Mononuclear cell (primary cell): ENCODE results near the gene SI. TPM values are rescaled to one million over a fixed set of nuclear protein-coding genes. Genes with fewer than 3 reads are reported as not detected.
"Not testable (repeated sequence)": the region's sequence is repeated elsewhere in the genome, so short reads cannot be mapped to it uniquely, and the experiment has no call there.

Experiments
- H3K27me3 ChIP-seq: 2 replicates; pipeline ENCODE4 v1.6.0; 2011; ENCODE audit warnings: low read length, control low read depth; ENCODE audit not compliant: insufficient read depth
- H3K4me1 ChIP-seq: 2 replicates; pipeline ENCODE4 v1.5.1; 2011; ENCODE audit warnings: mild to moderate bottlenecking, low read length, control low read depth; ENCODE audit not compliant: insufficient read depth
- H3K4me3 ChIP-seq: 2 replicates; pipeline ENCODE4 v1.5.1; 2011; ENCODE audit warnings: mild to moderate bottlenecking, low read length, moderate library complexity
- H3K9me3 ChIP-seq: 2 replicates; pipeline ENCODE4 v1.5.1; 2011; ENCODE audit warnings: low read depth, mild to moderate bottlenecking, control low read depth, low read length
- total RNA-seq: library from RNA; depleted of rRNA; stranded (reverse); fragments of >200 nt; gene quantifications from one replicate; pipeline ENCODE4 v1.2.3, GENCODE V29; 2012

The SI gene
- total RNA-seq: not detected

DNA sequence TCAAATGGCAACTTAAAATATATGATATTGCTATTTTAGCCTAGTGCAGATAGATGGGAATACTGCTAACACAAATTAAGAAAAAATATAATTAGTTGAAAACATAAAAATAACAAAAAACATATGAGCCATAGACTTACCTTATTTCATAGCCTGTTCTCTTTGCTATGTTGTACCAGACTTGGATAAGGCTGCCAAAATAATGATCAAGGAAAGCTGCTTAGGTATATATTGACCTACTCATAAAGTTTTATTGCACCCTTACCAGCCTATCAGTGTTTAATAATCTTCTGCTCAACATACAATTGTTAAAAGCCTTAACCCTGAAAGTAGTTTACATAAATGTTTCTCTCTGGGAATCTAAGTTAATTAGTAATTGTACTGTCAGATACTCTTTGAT lies at the start of gene SI:
Gene SI (minus strand): TSS at position 204 of the 400 bp plus-strand sequence. CDS start 2,484 bp downstream, outside the sequence.
- H3K4me1 ChIP-seq: no peaks in the 10 kb centered on the region
- H3K27me3 ChIP-seq: no peaks in the 10 kb centered on the region
- no peak within 1 kb of the TSS for H3K4me3 ChIP-seq
- no peaks in the 10 kb centered on the region for H3K9me3 ChIP-seq

- Histone ChIP-seq H3K27me3 (no peaks in the 10 kb centered on the region), H3K4me3 (no peak overlapping the region), H3K9me3 (peaks cover 6% of the 10 kb centered on the region), H3K4me1 (no peaks in the 10 kb centered on the region)
Observed at GRCh38 chr3:165125836-165126235, 47.5 kb upstream of the SI start.

DNA sequence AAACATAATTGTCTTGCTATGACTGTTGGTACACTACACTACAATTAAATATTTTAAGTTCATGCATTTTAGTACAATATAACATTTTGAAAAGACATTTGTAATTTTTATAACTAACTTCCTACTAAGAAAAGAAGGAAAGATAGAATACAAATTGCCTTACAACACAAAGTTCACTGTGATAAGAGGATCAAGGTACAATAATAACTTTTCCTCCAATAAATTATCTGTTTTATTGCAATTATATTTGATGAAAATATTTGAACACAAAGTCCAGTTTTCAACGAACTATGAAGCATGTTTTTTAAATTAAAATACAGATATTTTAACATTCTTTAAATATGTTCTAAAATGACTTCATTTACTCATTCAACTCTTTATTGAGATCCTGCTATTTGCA lies 33.1 kb upstream of the SI start:
- Histone ChIP-seq H3K4me3 (no peak overlapping the region), H3K27me3 (no peaks in the 10 kb centered on the region), H3K4me1 (no peaks in the 10 kb centered on the region), H3K9me3 (peaks cover 5% of the 10 kb centered on the region)

GRCh38 chr3:165103616-165104015 lies 25.3 kb upstream of the SI start:
- H3K27me3 ChIP-seq: no peaks in the 10 kb centered on the region
- no peaks in the 10 kb centered on the region for H3K4me1 ChIP-seq
- H3K4me3 ChIP-seq: no peak overlapping the region
- H3K9me3 ChIP-seq: no peaks in the 10 kb centered on the region

GRCh38 chr3:165082650-165083049 lies 4.4 kb upstream of the SI start:
- no peaks in the 10 kb centered on the region for H3K4me1 ChIP-seq
- H3K9me3 ChIP-seq: no peaks in the 10 kb centered on the region
- no peak overlapping the region for H3K4me3 ChIP-seq
- H3K27me3 ChIP-seq: no peaks in the 10 kb centered on the region

DNA sequence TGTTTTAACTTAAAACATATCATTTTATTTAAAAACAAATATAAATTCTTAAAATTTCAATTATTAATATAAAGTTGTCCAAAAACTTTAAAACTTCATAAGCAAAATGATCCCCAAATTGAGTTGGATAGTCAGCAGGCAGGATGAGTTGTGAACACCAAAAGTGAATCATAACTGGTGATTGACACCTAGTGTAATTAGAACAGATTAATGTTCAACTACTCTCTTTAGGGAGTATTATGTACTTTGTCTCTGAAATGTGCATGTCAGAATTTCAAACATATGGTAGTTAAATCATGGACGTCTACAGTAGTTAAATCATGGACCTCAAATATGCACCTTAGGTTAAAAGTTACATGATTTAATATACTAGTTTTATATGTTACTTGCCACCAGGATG lies 2.9 kb upstream of the SI start:
- H3K4me1 ChIP-seq: no peaks in the 10 kb centered on the region
- H3K4me3 ChIP-seq: no peak overlapping the region
- H3K9me3 ChIP-seq: no peaks in the 10 kb centered on the region
- H3K27me3 ChIP-seq: no peaks in the 10 kb centered on the region

DNA sequence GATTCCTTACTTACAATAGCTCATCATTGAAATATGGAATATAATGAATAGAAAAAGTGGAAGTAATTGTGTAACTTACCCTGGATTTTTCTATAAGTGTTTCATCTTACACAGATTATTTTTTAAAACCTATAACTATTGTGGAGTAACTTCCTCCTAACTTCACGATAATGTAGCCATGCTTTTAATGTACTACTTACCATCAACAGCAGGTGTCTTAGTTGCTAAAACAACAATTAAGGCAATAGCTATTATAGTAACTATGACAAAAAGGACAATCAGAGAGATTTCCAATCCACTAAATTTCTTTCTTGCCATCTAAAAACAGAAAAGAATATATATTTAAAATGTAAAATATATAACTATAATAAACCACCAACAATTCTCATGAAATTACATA lies 2.6 kb downstream of the SI start:
- Histone ChIP-seq H3K4me1 (no peaks in the 10 kb centered on the region), H3K27me3 (no peaks in the 10 kb centered on the region), H3K9me3 (no peaks in the 10 kb centered on the region), H3K4me3 (no peak overlapping the region)

GRCh38 chr3:165070682-165071081 lies 7.6 kb downstream of the SI start:
- Histone ChIP-seq H3K4me1 (no peaks in the 10 kb centered on the region), H3K4me3 (no peak overlapping the region), H3K27me3 (no peaks in the 10 kb centered on the region), H3K9me3 (no peaks in the 10 kb centered on the region)

GRCh38 chr3:165056510-165056909 lies 21.8 kb downstream of the SI start:
- no peaks in the 10 kb centered on the region for H3K9me3 ChIP-seq

GRCh38 chr3:165040186-165040585 lies 38.1 kb downstream of the SI start:
- H3K4me3 ChIP-seq: no peak overlapping the region
- H3K4me1 ChIP-seq: no peaks in the 10 kb centered on the region
- no peaks in the 10 kb centered on the region for H3K27me3 ChIP-seq
- no peaks in the 10 kb centered on the region for H3K9me3 ChIP-seq

More at GRCh38 chr3:165056510-165056909, 21.8 kb downstream of the SI start:
- Histone ChIP-seq H3K4me1 (no peaks in the 10 kb centered on the region), H3K4me3 (no peak overlapping the region), H3K27me3 (no peaks in the 10 kb centered on the region)

DNA sequence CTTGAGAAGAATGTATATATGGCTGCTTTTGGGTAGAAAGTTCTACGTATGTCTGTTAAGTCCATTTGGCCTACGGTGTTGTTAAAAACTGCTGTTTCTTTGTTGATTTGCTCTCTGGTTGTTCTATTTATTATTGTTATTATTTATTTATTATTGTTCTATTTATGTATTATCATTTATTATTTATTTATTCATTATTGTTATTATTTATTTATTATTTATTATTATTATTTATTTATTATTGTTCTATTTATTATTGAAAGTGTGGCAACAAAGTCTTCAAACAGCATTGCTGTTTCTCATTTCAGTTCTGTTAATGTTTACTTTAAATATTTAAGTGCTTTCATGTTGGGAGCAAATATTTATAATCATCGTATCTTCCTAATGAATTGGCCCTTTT lies 66.7 kb downstream of the SI start:
- no peaks in the 10 kb centered on the region for H3K4me1 ChIP-seq
- no peaks in the 10 kb centered on the region for H3K9me3 ChIP-seq
- no peak overlapping the region for H3K4me3 ChIP-seq
- no peaks in the 10 kb centered on the region for H3K27me3 ChIP-seq

- H3K4me1 ChIP-seq: no peaks in the 10 kb centered on the region
- no peak overlapping the region for H3K4me3 ChIP-seq
- no peaks in the 10 kb centered on the region for H3K9me3 ChIP-seq
- no peaks in the 10 kb centered on the region for H3K27me3 ChIP-seq
Observed at GRCh38 chr3:164984947-164985346, 93.3 kb downstream of the SI start.

GRCh38 chr3:164962610-164963009 lies 115.7 kb downstream of the SI start:
- Histone ChIP-seq H3K27me3 (no peaks in the 10 kb centered on the region), H3K4me3 (no peak overlapping the region), H3K4me1 (no peaks in the 10 kb centered on the region), H3K9me3 (no peaks in the 10 kb centered on the region)

DNA sequence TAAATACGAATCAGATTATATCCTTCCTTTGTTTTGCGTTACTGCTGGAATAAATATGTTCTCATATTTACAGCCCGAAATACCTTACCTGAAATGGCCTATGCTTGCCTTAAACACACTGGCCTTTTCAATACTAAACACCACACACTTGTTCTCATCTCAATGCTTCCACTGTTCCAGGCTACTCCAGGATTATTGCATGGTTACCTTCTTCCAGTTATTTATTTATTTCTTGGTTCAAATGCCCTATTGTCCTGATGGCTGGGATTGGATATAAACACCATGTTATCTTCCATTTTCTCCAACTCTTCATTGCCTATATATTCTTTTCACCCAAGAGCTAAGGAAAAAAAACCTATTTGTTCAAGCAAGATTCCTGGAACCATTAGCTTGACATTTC lies 125.3 kb downstream of the SI start:
- H3K27me3 ChIP-seq: no peaks in the 10 kb centered on the region
- H3K9me3 ChIP-seq: no peaks in the 10 kb centered on the region
- no peak overlapping the region for H3K4me3 ChIP-seq
- no peaks in the 10 kb centered on the region for H3K4me1 ChIP-seq

DNA sequence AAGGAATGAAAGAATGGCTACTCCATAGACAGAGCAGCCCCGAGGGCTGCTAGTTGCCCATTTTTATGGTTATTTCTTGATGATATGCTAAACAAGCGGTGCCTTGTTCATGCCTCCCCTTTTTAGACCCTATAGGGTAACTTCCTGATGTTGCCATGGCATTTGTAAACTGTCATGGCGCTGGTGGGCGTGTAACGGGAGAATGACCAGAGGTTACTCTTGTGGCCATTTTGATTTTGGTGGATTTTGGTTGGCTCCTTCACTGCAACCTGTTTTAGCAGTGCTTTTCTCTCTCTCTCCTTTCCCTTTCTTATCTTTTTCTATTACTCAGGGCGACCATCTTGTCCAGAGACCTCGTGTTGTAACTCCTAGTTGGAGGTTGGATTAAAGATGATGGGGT lies 126.9 kb downstream of the SI start:
- not testable (repeated sequence) for H3K4me1 ChIP-seq, H3K4me3 ChIP-seq, H3K9me3 ChIP-seq, H3K27me3 ChIP-seq

- H3K4me1 ChIP-seq: no peaks in the 10 kb centered on the region
- H3K9me3 ChIP-seq: no peaks in the 10 kb centered on the region
- H3K27me3 ChIP-seq: no peaks in the 10 kb centered on the region
- H3K4me3 ChIP-seq: no peak overlapping the region
Observed at GRCh38 chr3:164940745-164941144, 137.6 kb downstream of the SI start.

GRCh38 chr3:164929642-164930041 lies 148.7 kb downstream of the SI start:
- Histone ChIP-seq H3K4me1 (no peaks in the 10 kb centered on the region), H3K4me3 (no peak overlapping the region), H3K9me3 (no peaks in the 10 kb centered on the region), H3K27me3 (no peaks in the 10 kb centered on the region)
